ENCODE results near the gene SEC63.
A peak's percentile ranks its signal among the peaks of the same experiment; 100 is the strongest.
"Not testable (repeated sequence)": the region's sequence is repeated elsewhere in the genome, so short reads cannot be mapped to it uniquely, and the experiment has no call there.

The SEC63 gene

GRCh38 chr6:107926697-107927544, 31.1 kb downstream of the SEC63 start:
- DNase-seq = not testable (repeated sequence)

GRCh38 chr6:107917451-107918375, 40.3 kb downstream of the SEC63 start:
- DNase-seq = no peak

GRCh38 chr6:107916961-107917360, 41.0 kb downstream of the SEC63 start:
- DNase-seq = not testable (repeated sequence)

- no peak for DNase-seq
These were observed 46.3 kb downstream of the SEC63 start for GRCh38 chr6:107911692-107912091.

GRCh38 chr6:107894809-107895396, 63.1 kb downstream of the SEC63 start:
- no peak for DNase-seq

- not testable (repeated sequence) for DNase-seq
These were observed 67.6 kb downstream of the SEC63 start for GRCh38 chr6:107890431-107890830.

- DNase-seq = not testable (repeated sequence)
These were observed 72.1 kb downstream of the SEC63 start for GRCh38 chr6:107885950-107886349.

- DNase-seq = no peak
These were observed 78.1 kb downstream of the SEC63 start for GRCh38 chr6:107879941-107880340.

GRCh38 chr6:107877968-107878367, 80.0 kb downstream of the SEC63 start:
- no peak for DNase-seq

- no peak for DNase-seq
These were observed 86.0 kb downstream of the SEC63 start for GRCh38 chr6:107871976-107872375.

- not testable (repeated sequence) for DNase-seq
These were observed 86.5 kb downstream of the SEC63 start for GRCh38 chr6:107871512-107871911.

GRCh38 chr6:107871016-107871415, 87.0 kb downstream of the SEC63 start:
- no peak for DNase-seq

- DNase-seq = no peak
These were observed 87.6 kb downstream of the SEC63 start for GRCh38 chr6:107870381-107870780.

GRCh38 chr6:107869871-107870270, 88.1 kb downstream of the SEC63 start:
- no peak for DNase-seq

- no peak for DNase-seq
These were observed 89.0 kb downstream of the SEC63 start for GRCh38 chr6:107868867-107869611.

GRCh38 chr6:107867302-107867615, 90.7 kb downstream of the SEC63 start:
- no peak for DNase-seq

GRCh38 chr6:107866606-107867301, 91.3 kb downstream of the SEC63 start:
- DNase-seq = peak; percentile 9

GRCh38 chr6:107864226-107865127, 93.5 kb downstream of the SEC63 start:
- DNase-seq = no peak

GRCh38 chr6:107862383-107862782, 95.6 kb downstream of the SEC63 start:
- no peak for DNase-seq

- not testable (repeated sequence) for DNase-seq
These were observed 97.0 kb downstream of the SEC63 start for GRCh38 chr6:107860963-107861362.

GRCh38 chr6:107860144-107860543, 97.9 kb downstream of the SEC63 start:
- not testable (repeated sequence) for DNase-seq
